H1 (cell line): ENCODE results near the gene CTPS1. TPM values are rescaled to one million over a fixed set of nuclear protein-coding genes. Genes with fewer than 3 reads are reported as not detected.

Experiments used
- CTCF ChIA-PET: fragments of 300-600 bp; sonication (Branson Sonifier 250); formaldehyde crosslinking; loops from one replicate; lab custom pipeline; 2021; ENCODE audit not compliant: partially characterized antibody; lab: Charles Lee
- POLR2A ChIA-PET: fragments of 300-600 bp; sonication (Branson Sonifier 250); formaldehyde crosslinking; loops from one replicate; lab custom pipeline; 2021; ENCODE audit warnings: inconsistent platforms; ENCODE audit not compliant: partially characterized antibody; lab: Charles Lee
- DNase-seq, 2 experiments: peaks; one replicate each; pipeline versions ENCODE4 v3.0.0 to v3.0.0-alpha.2; 2010 to 2022; ENCODE audit warnings: low spot score in 2 of 2, low read depth in 1 of 2, mixed read lengths in 1 of 2
- FAIRE-seq: peaks from 2 replicates; lab custom pipeline; 2011; peaks lifted over from hg19 to GRCh38; lab: Jason Lieb, UNC
- H2AFZ ChIP-seq: 2 replicates; pipeline ENCODE4 v1.8.1; 2012; ENCODE audit warnings: low read length, inconsistent platforms
- H2AK5ac ChIP-seq: 2 replicates; pipeline ENCODE4 v1.6.1; 2013; ENCODE audit warnings: low read depth, low read length
- H2BK120ac ChIP-seq: replicated peaks from 2 replicates; pipeline ENCODE3; 2013; ENCODE audit warnings: low read depth, low read length, inconsistent platforms
- H2BK12ac ChIP-seq: 2 replicates; pipeline ENCODE4 v1.6.1; 2013; ENCODE audit warnings: low read depth, low read length
- H2BK15ac ChIP-seq: 2 replicates; pipeline ENCODE4 v1.6.1; 2013; ENCODE audit warnings: low read length
- H2BK20ac ChIP-seq: 2 replicates; pipeline ENCODE4 v1.6.1; 2013; ENCODE audit warnings: low read length
- H2BK5ac ChIP-seq: 2 replicates; pipeline ENCODE4 v1.6.1; 2013; ENCODE audit warnings: low read depth, low read length
- H3K14ac ChIP-seq: 2 replicates; pipeline ENCODE4 v1.6.1; 2013; ENCODE audit warnings: inconsistent platforms; ENCODE audit not compliant: insufficient read length
- H3K18ac ChIP-seq: 2 replicates; pipeline ENCODE4 v1.6.1; 2013; ENCODE audit warnings: low read length; ENCODE audit errors: extremely low read depth
- H3K23ac ChIP-seq: 2 replicates; pipeline ENCODE4 v1.6.1; 2013; ENCODE audit warnings: inconsistent platforms; ENCODE audit not compliant: insufficient read length
- H3K23me2 ChIP-seq: 2 replicates; pipeline ENCODE4 v1.6.1; 2013; ENCODE audit warnings: low read depth, low read length
- H3K27ac ChIP-seq: 2 replicates; pipeline ENCODE4 v1.6.1; 2011; ENCODE audit warnings: low read depth, low read length, inconsistent platforms
- H3K27me3 ChIP-seq, 4 experiments: replicated peaks in 1 of 4; 1 replicate in 1 of 4; 2 replicates in 3 of 4; pipeline versions ENCODE4 v1.6.1 to v1.8.1; 2011 to 2013; ENCODE audit warnings: low read length in 3 of 4, mild to moderate bottlenecking in 3 of 4, inconsistent platforms in 2 of 4, mixed read lengths in 2 of 4, moderate library complexity in 1 of 4; ENCODE audit not compliant: control insufficient read depth in 3 of 4, insufficient read depth in 3 of 4; ENCODE audit errors: extremely low read depth in 1 of 4
- H3K36me3 ChIP-seq, 4 experiments: 2 replicates each; pipeline versions ENCODE4 v1.6.1 to v1.8.1; 2011 to 2013; ENCODE audit warnings: mild to moderate bottlenecking in 4 of 4, low read length in 3 of 4, moderate library complexity in 2 of 4, control low read depth in 1 of 4, inconsistent platforms in 1 of 4; ENCODE audit not compliant: insufficient read depth in 4 of 4, control insufficient read depth in 2 of 4
- H3K4ac ChIP-seq: replicated peaks from 2 replicates; pipeline ENCODE3; 2013; ENCODE audit warnings: low read length, low read depth, mixed read lengths, inconsistent platforms; ENCODE audit not compliant: insufficient read length
- H3K4me1 ChIP-seq, 4 experiments: replicated peaks in 1 of 4; 1 replicate in 1 of 4; 2 replicates in 3 of 4; pipeline versions ENCODE4 v1.6.1 to v1.8.1; 2011 to 2013; ENCODE audit warnings: low read length in 3 of 4, inconsistent platforms in 2 of 4, mixed read lengths in 1 of 4; ENCODE audit not compliant: insufficient read depth in 4 of 4, control insufficient read depth in 3 of 4
- H3K4me2 ChIP-seq, 2 experiments: 2 replicates each; pipeline versions ENCODE4 v1.6.1 to v1.8.1; 2011 to 2013; ENCODE audit warnings: low read depth in 2 of 2, low read length in 2 of 2, control low read depth in 1 of 2, inconsistent platforms in 1 of 2, mild to moderate bottlenecking in 1 of 2; ENCODE audit not compliant: insufficient read depth in 1 of 2
- H3K4me3 ChIP-seq, 4 experiments: fragments of 200-600, 300-600 bp in 1 of 4; sonication (generic), shearing (Covaris generic), sonication (Bioruptor Twin) in 1 of 4; 2 replicates each; pipeline versions ENCODE4 v1.5.1 to v1.8.1; 2011 to 2016; ENCODE audit warnings: low read length in 4 of 4, low read depth in 3 of 4, control low read depth in 2 of 4, inconsistent platforms in 2 of 4, mild to moderate bottlenecking in 2 of 4, mixed read lengths in 1 of 4, moderate library complexity in 1 of 4; ENCODE audit not compliant: insufficient read depth in 2 of 4; ENCODE audit errors: extremely low read depth in 1 of 4
- H3K56ac ChIP-seq: replicated peaks from 2 replicates; pipeline ENCODE3; 2013; ENCODE audit warnings: low read depth, mild to moderate bottlenecking, mixed read lengths, low read length, inconsistent platforms; ENCODE audit not compliant: insufficient read length
- H3K79me1 ChIP-seq: 2 replicates; pipeline ENCODE4 v1.6.1; 2013; ENCODE audit warnings: low read depth, low read length, control low read depth
- H3K79me2 ChIP-seq, 2 experiments: 2 replicates each; pipeline versions ENCODE4 v1.6.1 to v1.8.1; 2012 to 2013; ENCODE audit warnings: low read length in 2 of 2, mild to moderate bottlenecking in 2 of 2, inconsistent platforms in 1 of 2; ENCODE audit not compliant: insufficient read depth in 2 of 2, control insufficient read depth in 1 of 2
- H3K9ac ChIP-seq, 4 experiments: replicated peaks in 1 of 4; 1 replicate in 1 of 4; 2 replicates in 3 of 4; pipeline versions ENCODE4 v1.6.1 to v1.8.1; 2011 to 2013; ENCODE audit warnings: low read depth in 3 of 4, low read length in 3 of 4, control low read depth in 2 of 4, mild to moderate bottlenecking in 2 of 4, moderate library complexity in 2 of 4, inconsistent platforms in 1 of 4; ENCODE audit errors: extremely low read depth in 1 of 4
- H3K9me3 ChIP-seq, 2 experiments: 2 replicates each; pipeline versions ENCODE4 v1.6.1 to v1.8.1; 2012 to 2013; ENCODE audit warnings: mild to moderate bottlenecking in 2 of 2, moderate library complexity in 2 of 2, control low read depth in 1 of 2, inconsistent platforms in 1 of 2, low read depth in 1 of 2, low read length in 1 of 2, mixed read lengths in 1 of 2; ENCODE audit not compliant: insufficient read depth in 2 of 2
- H4K20me1 ChIP-seq, 2 experiments: replicated peaks in 1 of 2; 2 replicates each; pipeline versions ENCODE3 to v1.8.1; 2011 to 2013; ENCODE audit warnings: inconsistent platforms in 2 of 2, low read length in 2 of 2, mild to moderate bottlenecking in 1 of 2; ENCODE audit not compliant: insufficient read depth in 2 of 2, control insufficient read depth in 1 of 2
- H4K5ac ChIP-seq: 2 replicates; pipeline ENCODE4 v1.6.1; 2013; ENCODE audit warnings: low read length, low read depth, mixed read lengths, inconsistent platforms; ENCODE audit not compliant: insufficient read length
- H4K8ac ChIP-seq: 2 replicates; pipeline ENCODE4 v1.8.0; 2013; ENCODE audit warnings: mild to moderate bottlenecking, moderate library complexity, low read length, inconsistent platforms; ENCODE audit not compliant: insufficient read depth; ENCODE audit errors: extremely low read depth
- H4K91ac ChIP-seq: replicated peaks from 2 replicates; pipeline ENCODE3; 2013; ENCODE audit warnings: low read length, mixed read lengths, inconsistent platforms; ENCODE audit not compliant: insufficient read length
- BRCA1 ChIP-seq: IDR thresholded peaks from 2 replicates; pipeline ENCODE4 v1.6.1; 2012; ENCODE audit warnings: low read depth, low read length, improper control_type of control experiment
- GTF2F1 ChIP-seq: IDR thresholded peaks from 2 replicates; pipeline ENCODE4 v1.6.1; 2012; ENCODE audit warnings: low read depth, low read length, improper control_type of control experiment, borderline replicate concordance
- HDAC6 ChIP-seq: IDR thresholded peaks from one replicate; pipeline ENCODE4 v1.7.1; 2012; ENCODE audit warnings: low read depth, mild to moderate bottlenecking, inconsistent platforms, low read length, moderate library complexity
- JUND ChIP-seq: IDR thresholded peaks from 2 replicates; pipeline ENCODE4 v1.6.1; 2011; ENCODE audit warnings: mild to moderate bottlenecking, improper control_type of control experiment, low read length
- MAFK ChIP-seq: IDR thresholded peaks from 2 replicates; pipeline ENCODE4 v1.6.1; 2012; ENCODE audit warnings: low read depth, mild to moderate bottlenecking, improper control_type of control experiment, low read length
- NRF1 ChIP-seq: IDR thresholded peaks from 2 replicates; pipeline ENCODE4 v1.6.1; 2011; ENCODE audit warnings: mild to moderate bottlenecking, low read depth, low read length, improper control_type of control experiment
- RFX5 ChIP-seq: IDR thresholded peaks from 2 replicates; pipeline ENCODE4 v1.6.1; 2011; ENCODE audit warnings: low read depth, low read length, improper control_type of control experiment, borderline replicate concordance
- SIX5 ChIP-seq: IDR thresholded peaks from 2 replicates; pipeline ENCODE4 v1.6.1; 2011; ENCODE audit warnings: mild to moderate bottlenecking, low read depth, low read length
- YY1 ChIP-seq: IDR thresholded peaks from 2 replicates; pipeline ENCODE4 v1.6.1; 2011; ENCODE audit warnings: low read depth, mild to moderate bottlenecking, low read length
- WGBS, 2 experiments: shearing (Covaris generic) in 1 of 2; methylation state at CpG; one replicate each; pipeline versions ENCODE4 v1.1.6 to v1.1.7; 2013 to 2015; ENCODE audit warnings: low lambda C conversion rate in 2 of 2, mixed read lengths in 2 of 2, inconsistent platforms in 1 of 2, low coverage in 1 of 2, missing lambda C conversion rate in 1 of 2; ENCODE audit not compliant: insufficient replicate concordance in 2 of 2, insufficient coverage in 1 of 2, insufficient read length in 1 of 2; ENCODE audit errors: extremely low coverage in 1 of 2, missing lambda C conversion rate in 1 of 2; 5-methylcytosine and 5-hydroxymethylcytosine counted together
- polyA plus RNA-seq, 7 experiments: library from polyadenylated mRNA; depleted of rRNA in 3 of 7; stranded (reverse) in 5 of 7; unstranded in 2 of 7; fragments of >200 nt in 5 of 7; fragments of 200-250 nt in 2 of 7; gene quantifications; 1 replicate in 5 of 7; 2 replicates in 1 of 7; 4 replicates in 1 of 7; pipeline versions ENCODE4 v1.2.1 to v1.2.3, GENCODE V29; 2011 to 2013; ENCODE audit warnings: missing spikeins in 2 of 7, mixed read lengths in 2 of 7
- total RNA-seq: library from RNA; stranded (reverse); fragmentation: NEBNext Ultra II Directional; extraction: Animal tissue kit (Norgen Biotek cat#: 25700); gene quantifications from 2 replicates; pipeline ENCODE4 v1.2.1, GENCODE V29; 2021
- TF ChIP-seq, protein P1 (sequence below), 3 experiments: IDR thresholded peaks; 1 replicate in 2 of 3; 2 replicates in 1 of 3; pipeline versions ENCODE4 v1.5.1 to v1.6.1; 2011; ENCODE audit warnings: low read length in 3 of 3, mild to moderate bottlenecking in 3 of 3, inconsistent platforms in 2 of 3, low read depth in 1 of 3, moderate library complexity in 1 of 3; ENCODE audit not compliant: insufficient read depth in 1 of 3; ENCODE audit errors: control extremely low read depth in 1 of 3

Gene CTPS1
- total and polyA plus RNA-seq, 2 of the 8 experiments (the other 6 are each of a cell fraction or from before 2014, with no cell fraction given), result 35.5 to 103 TPM

- no peak overlapping the region for H4K8ac ChIP-seq
- H3K4me3 ChIP-seq, result no peak overlapping the region
- H3K14ac ChIP-seq, result no peak overlapping the region
- FAIRE-seq (no peak), DNase-seq (no peak)
- ChIA-PET POLR2A (interaction anchor here (0.7 to 1.2 kb wide), 2 partner anchors 13 to 22 kb away, joined by 3 to 4 read pairs; no protein-coding TSS in a partner anchor), CTCF (no interaction called here)
- H3K23me2 ChIP-seq, result no peaks in the 10 kb centered on the region
- peak overlapping the region; percentile 12 for H4K91ac ChIP-seq
- H3K18ac ChIP-seq, result no peak overlapping the region
- H2AK5ac ChIP-seq, result no peak overlapping the region
- H2BK20ac ChIP-seq, result no peak overlapping the region
- peak overlapping the region; percentile 26 for H2BK5ac ChIP-seq
- H3K56ac ChIP-seq, result no peak overlapping the region
- no peak overlapping the region for H3K4me2 ChIP-seq
- no peaks in the 10 kb centered on the region for H3K4me1 ChIP-seq
- no peaks in the 10 kb centered on the region for H3K9me3 ChIP-seq
- no peaks in the 10 kb centered on the region for H3K79me2 ChIP-seq
- H4K5ac ChIP-seq, result no peak overlapping the region
- peaks cover 0 to 12% of the 10 kb centered on the region in 2 experiments for H4K20me1 ChIP-seq
- no peak overlapping the region for H3K23ac ChIP-seq
- H3K36me3 ChIP-seq, result peaks cover 60 to 97% (median 91%) of the 10 kb centered on the region in 4 experiments
- no peaks in the 10 kb centered on the region for H3K27me3 ChIP-seq
- H2BK12ac ChIP-seq, result no peak overlapping the region
- H2BK15ac ChIP-seq, result no peak overlapping the region
- H3K27ac ChIP-seq, result no peak overlapping the region
- peaks cover 3% of the 10 kb centered on the region; the same call in 1 of the 2 replicates for H3K79me1 ChIP-seq
- H2AFZ ChIP-seq, result no peak overlapping the region
- H2BK120ac ChIP-seq, result no peak overlapping the region
- no peak overlapping the region; a peak in 1 of 7 replicates for H3K9ac ChIP-seq
- H3K4ac ChIP-seq, result no peak overlapping the region
- 92% methylated on average over 19 of the region's 19 CpGs; no CpG with 5 or more reads in 1 of the 2 experiments for WGBS, 2 experiments
- no peak for TF ChIP-seq SIX5
- no peak for TF ChIP-seq MAFK
- no peak for TF ChIP-seq YY1
- no peak for TF ChIP-seq RFX5
- no peak for TF ChIP-seq HDAC6
- TF ChIP-seq NRF1, result no peak
- TF ChIP-seq JUND, result no peak
- no peak for TF ChIP-seq GTF2F1
- TF ChIP-seq, protein P1, sequence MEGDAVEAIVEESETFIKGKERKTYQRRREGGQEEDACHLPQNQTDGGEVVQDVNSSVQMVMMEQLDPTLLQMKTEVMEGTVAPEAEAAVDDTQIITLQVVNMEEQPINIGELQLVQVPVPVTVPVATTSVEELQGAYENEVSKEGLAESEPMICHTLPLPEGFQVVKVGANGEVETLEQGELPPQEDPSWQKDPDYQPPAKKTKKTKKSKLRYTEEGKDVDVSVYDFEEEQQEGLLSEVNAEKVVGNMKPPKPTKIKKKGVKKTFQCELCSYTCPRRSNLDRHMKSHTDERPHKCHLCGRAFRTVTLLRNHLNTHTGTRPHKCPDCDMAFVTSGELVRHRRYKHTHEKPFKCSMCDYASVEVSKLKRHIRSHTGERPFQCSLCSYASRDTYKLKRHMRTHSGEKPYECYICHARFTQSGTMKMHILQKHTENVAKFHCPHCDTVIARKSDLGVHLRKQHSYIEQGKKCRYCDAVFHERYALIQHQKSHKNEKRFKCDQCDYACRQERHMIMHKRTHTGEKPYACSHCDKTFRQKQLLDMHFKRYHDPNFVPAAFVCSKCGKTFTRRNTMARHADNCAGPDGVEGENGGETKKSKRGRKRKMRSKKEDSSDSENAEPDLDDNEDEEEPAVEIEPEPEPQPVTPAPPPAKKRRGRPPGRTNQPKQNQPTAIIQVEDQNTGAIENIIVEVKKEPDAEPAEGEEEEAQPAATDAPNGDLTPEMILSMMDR (IDR thresholded peaks at IDR 0.05; ENCODE audit: control extremely low read depth in 1 of 3, insufficient read depth in 1 of 3, low read depth in 1 of 3, low read length in 3 of 3), result no peak
- TF ChIP-seq BRCA1, result no peak
These were observed 27.7 kb downstream of the CTPS1 start for GRCh38 chr1:41006942-41007865.
